HepG2 (cell line): ENCODE results near the gene POP7. TPM values are rescaled to one million over a fixed set of nuclear protein-coding genes. Genes with fewer than 3 reads are reported as not detected.

Experiments used
- ATAC-seq: fragments of 200-7000 bp; cut with Tn5 transposase; 3 replicates; pipeline ENCODE4 v1.9.1; 2020; ENCODE audit warnings: mild to moderate bottlenecking, moderate library complexity
- BruUV-seq: library from RNA; stranded (reverse); fragments of 400-500 nt; replicated peaks from 2 replicates; lab custom pipeline; 2021; lab: Mats Ljungman, UMichigan
- CTCF ChIA-PET: fragments of 300-600 bp; formaldehyde crosslinking; extraction: SDS; loops from one replicate; lab custom pipeline; 2021; ENCODE audit warnings: low total read pairs, inconsistent platforms, low intra/inter-chr PET ratio; lab: Yijun Ruan, JAX
- POLR2A ChIA-PET: fragments of 350-600 bp; sonication (Branson Sonifier 250); formaldehyde crosslinking; loops from one replicate; lab custom pipeline; 2020; ENCODE audit warnings: antibody characterized with exemption, inconsistent platforms; lab: Yijun Ruan, JAX
- DNase-seq: peaks from one replicate; pipeline ENCODE4 v3.0.0-alpha.2; 2015; ENCODE audit warnings: low spot score
- FAIRE-seq: peaks from 3 replicates; lab custom pipeline; 2011; peaks lifted over from hg19 to GRCh38; lab: Jason Lieb, UNC
- H2AFZ ChIP-seq: one replicate; pipeline ENCODE4 v1.6.1; 2011; ENCODE audit warnings: low read length, inconsistent platforms
- H3K27ac ChIP-seq: fragments of 300-600 bp; 3 replicates; pipeline ENCODE4 v1.8.0; 2011; ENCODE audit warnings: mixed run types, mild to moderate bottlenecking, mixed read lengths, low read length, inconsistent platforms; ENCODE audit not compliant: insufficient read depth; ENCODE audit errors: extremely low read length
- H3K27me3 ChIP-seq, 2 experiments: fragments of 200-600 bp in 1 of 2; 2 replicates in 1 of 2; 3 replicates in 1 of 2; pipeline versions ENCODE4 v1.6.0 to v1.8.0; 2011; ENCODE audit warnings: low read length in 2 of 2, mild to moderate bottlenecking in 2 of 2, moderate library complexity in 2 of 2, inconsistent platforms in 1 of 2; ENCODE audit not compliant: insufficient read depth in 2 of 2, control insufficient read depth in 1 of 2
- H3K36me3 ChIP-seq, 2 experiments: fragments of 200-600 bp in 1 of 2; replicated peaks in 1 of 2; 2 replicates in 1 of 2; 3 replicates in 1 of 2; pipeline versions ENCODE4 v1.5.1 to v1.8.0; 2011; ENCODE audit warnings: low read length in 2 of 2, inconsistent platforms in 1 of 2; ENCODE audit not compliant: insufficient read depth in 2 of 2, control insufficient read depth in 1 of 2
- H3K4me1 ChIP-seq: 2 replicates; pipeline ENCODE4 v1.5.1; 2012; ENCODE audit warnings: low read length, inconsistent platforms; ENCODE audit not compliant: insufficient read depth
- H3K4me2 ChIP-seq: 2 replicates; pipeline ENCODE4 v1.6.0; 2011; ENCODE audit warnings: low read depth, low read length, inconsistent platforms
- H3K4me3 ChIP-seq, 3 experiments: fragments of 200-600 bp in 1 of 3; sonication (generic), shearing (Covaris generic) in 1 of 3; replicated peaks in 1 of 3; 2 replicates each; pipeline ENCODE4 v1.5.1; 2011 to 2016; ENCODE audit warnings: low read length in 3 of 3, inconsistent platforms in 2 of 3, low read depth in 2 of 3, mild to moderate bottlenecking in 2 of 3, control low read depth in 1 of 3, mixed read lengths in 1 of 3; ENCODE audit not compliant: insufficient read depth in 1 of 3
- H3K79me2 ChIP-seq: one replicate; pipeline ENCODE4 v1.6.1; 2011; ENCODE audit warnings: low read length, inconsistent platforms; ENCODE audit not compliant: insufficient read depth
- H3K9ac ChIP-seq: 2 replicates; pipeline ENCODE4 v1.6.0; 2011; ENCODE audit warnings: mild to moderate bottlenecking, low read depth, low read length, inconsistent platforms; ENCODE audit not compliant: insufficient read depth
- H3K9me3 ChIP-seq: 2 replicates; pipeline ENCODE4 v1.5.1; 2012; ENCODE audit warnings: mild to moderate bottlenecking, low read length
- H4K20me1 ChIP-seq: 2 replicates; pipeline ENCODE4 v1.6.0; 2011; ENCODE audit warnings: inconsistent platforms, mild to moderate bottlenecking, low read length, moderate library complexity; ENCODE audit not compliant: insufficient read depth
- FLYWCH1 ChIP-seq: sonication (generic); formaldehyde crosslinking; IDR thresholded peaks from 2 replicates; pipeline ENCODE4 v1.8.1; 2023; ENCODE audit warnings: mild to moderate bottlenecking, missing genetic modification reagents
- KLF15 ChIP-seq: sonication (generic); formaldehyde crosslinking; IDR thresholded peaks from 2 replicates; pipeline ENCODE4 v1.8.1; 2023; ENCODE audit warnings: borderline replicate concordance, mild to moderate bottlenecking, inconsistent platforms, missing genetic modification reagents, mixed read lengths
- POLR2A ChIP-seq, 2 experiments: IDR thresholded peaks; 2 replicates each; pipeline ENCODE4 v1.6.1; 2011; ENCODE audit warnings: low read depth in 2 of 2, low read length in 2 of 2, mild to moderate bottlenecking in 1 of 2, moderate library complexity in 1 of 2; ENCODE audit not compliant: insufficient read depth in 1 of 2
- POLR2AphosphoS5 ChIP-seq: IDR thresholded peaks from 2 replicates; pipeline ENCODE4 v1.6.1; 2012; ENCODE audit warnings: low read depth, low read length
- RBFOX2 ChIP-seq: fragments of 200-400 bp; formaldehyde crosslinking; IDR thresholded peaks from 2 replicates; pipeline ENCODE4 v1.6.1; 2017; ENCODE audit warnings: low read depth, mild to moderate bottlenecking, low read length
- RBM22 ChIP-seq: fragments of 200-400 bp; formaldehyde crosslinking; optimal IDR thresholded peaks from 2 replicates; pipeline ENCODE3; 2017; ENCODE audit warnings: mild to moderate bottlenecking, low read length, moderate library complexity
- SATB2 ChIP-seq: sonication (generic); formaldehyde crosslinking; IDR thresholded peaks from 2 replicates; pipeline ENCODE4 v1.5.0; 2020; ENCODE audit warnings: missing genetic modification reagents
- YEATS2 ChIP-seq: sonication (generic); formaldehyde crosslinking; IDR thresholded peaks from 2 replicates; pipeline ENCODE4 v1.4.0; 2020; ENCODE audit warnings: missing genetic modification reagents, borderline replicate concordance
- ZNF224 ChIP-seq: sonication (generic); formaldehyde crosslinking; IDR thresholded peaks from 2 replicates; pipeline ENCODE4 v1.5.0; 2020; ENCODE audit warnings: mild to moderate bottlenecking, missing genetic modification reagents
- ZNF678 ChIP-seq: sonication (generic); formaldehyde crosslinking; IDR thresholded peaks from 2 replicates; pipeline ENCODE4 v1.4.0; 2020; ENCODE audit warnings: mild to moderate bottlenecking, missing genetic modification reagents
- WGBS: methylation state at CpG from one replicate; pipeline ENCODE4 v1.1.6; 2017; ENCODE audit warnings: low lambda C conversion rate; 5-methylcytosine and 5-hydroxymethylcytosine counted together
- in situ Hi-C: cut with HindIII; loops from 2 replicates; pipeline ENCODE4 v1.10.0; 2017; ENCODE audit warnings: low pct_unique_long_range_greater_than_20kb; ENCODE audit not compliant: extremely low pct_ligation_motif_present
- intact Hi-C: fragments of 100-400 bp; cut with micrococcal nuclease; formaldehyde crosslinking; loops from one replicate; pipeline ENCODE4 v1.10.0; 2022; ENCODE audit not compliant: unreplicated experiment
- polyA plus RNA-seq, 8 experiments: library from polyadenylated mRNA; depleted of rRNA in 3 of 8; stranded (reverse) in 7 of 8; unstranded in 1 of 8; fragments of >200 nt; fragmentation: Illumina TruSeq in 4 of 8; extraction: Trizol in 4 of 8; gene quantifications; 2 replicates each; pipeline versions ENCODE4 v1.2.1 to v1.2.3, GENCODE V29; 2011 to 2016; ENCODE audit warnings: low read depth in 4 of 8, missing spikeins in 1 of 8, mixed read lengths in 1 of 8; ENCODE audit not compliant: insufficient read depth in 1 of 8
- total RNA-seq, 5 experiments: library from RNA; depleted of rRNA; stranded (reverse); fragments of >200 nt; fragmentation: Illumina TruSeq; extraction: Trizol; gene quantifications; 2 replicates each; pipeline ENCODE4 v1.2.3, GENCODE V29; 2016; ENCODE audit warnings: low read depth in 1 of 5
- TF ChIP-seq, protein P1 (sequence below): IDR thresholded peaks from 2 replicates; pipeline ENCODE4 v1.6.1; 2016; ENCODE audit warnings: missing compliant biosample characterization, missing genetic modification reagents, borderline replicate concordance
- TF ChIP-seq, protein P2 (sequence below): IDR thresholded peaks from 2 replicates; pipeline ENCODE4 v1.6.1; 2012; ENCODE audit warnings: low read depth, low read length, improper control_type of control experiment
- TF ChIP-seq, protein P3 (sequence below): sonication (generic); formaldehyde crosslinking; IDR thresholded peaks from 2 replicates; pipeline ENCODE4 v1.4.0; 2020; ENCODE audit warnings: missing genetic modification reagents

Gene POP7
- total and polyA plus RNA-seq, 2 of the 13 experiments (the other 11 are each of a cell fraction or from before 2014, with no cell fraction given): 63.9 to 91.1 TPM

DNA sequence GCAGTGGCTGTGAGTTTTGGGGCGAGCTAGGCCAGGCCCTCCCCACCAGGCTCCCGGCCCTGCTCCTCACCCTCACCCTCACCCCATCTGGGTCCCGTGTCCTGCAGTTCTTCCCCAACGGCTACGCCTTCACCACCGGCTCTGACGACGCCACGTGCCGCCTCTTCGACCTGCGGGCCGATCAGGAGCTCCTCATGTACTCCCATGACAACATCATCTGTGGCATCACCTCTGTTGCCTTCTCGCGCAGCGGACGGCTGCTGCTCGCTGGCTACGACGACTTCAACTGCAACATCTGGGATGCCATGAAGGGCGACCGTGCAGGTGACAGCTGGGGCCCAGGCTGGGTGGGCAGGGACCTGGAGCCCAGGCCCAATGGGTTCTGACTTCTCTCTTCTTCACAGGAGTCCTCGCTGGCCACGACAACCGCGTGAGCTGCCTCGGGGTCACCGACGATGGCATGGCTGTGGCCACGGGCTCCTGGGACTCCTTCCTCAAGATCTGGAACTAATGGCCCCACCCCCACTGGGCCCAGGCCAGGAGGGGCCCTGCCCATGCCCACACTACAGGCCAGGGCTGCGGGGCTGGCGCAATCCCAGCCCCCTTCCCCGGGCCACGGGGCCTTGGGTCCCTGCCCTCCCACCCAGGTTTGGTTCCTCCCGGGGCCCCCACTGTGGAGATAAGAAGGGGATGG, 27.5 kb upstream of the POP7 start:
- H3K4me1 ChIP-seq: peaks cover 32% of the 10 kb centered on the region
- no peak for ATAC-seq
- H3K4me3 ChIP-seq: no peak overlapping the region
- H3K9me3 ChIP-seq: no peaks in the 10 kb centered on the region
- POLR2A ChIA-PET: interaction anchor here (1.0 to 1.8 kb wide), 4 partner anchors 27 to 92 kb away, joined by 3 to 6 read pairs (median 3); partner anchors contain the start of genes FBXO24, LRCH4, MOSPD3 and POP7
- H4K20me1 ChIP-seq: peaks cover 8% of the 10 kb centered on the region; the same call in 1 of the 2 replicates
- intact Hi-C loops: no loop called here
- no peak overlapping the region for H2AFZ ChIP-seq
- no peak for FAIRE-seq
- 98% methylated on average over 23 of the region's 35 CpGs for WGBS
- peaks cover 28 to 37% of the 10 kb centered on the region in 2 experiments; a peak in 4 of 5 replicates for H3K36me3 ChIP-seq
- no peak overlapping the region for H3K27ac ChIP-seq
- H3K27me3 ChIP-seq: no peaks in the 10 kb centered on the region
- H3K4me2 ChIP-seq: no peak overlapping the region
- no peak for DNase-seq
- CTCF ChIA-PET: no interaction called here
- in situ Hi-C loops: no loop called here
- H3K79me2 ChIP-seq: peaks cover 9% of the 10 kb centered on the region
- BruUV-seq: TSS peak; percentile 62
- H3K9ac ChIP-seq: no peak overlapping the region
- peak; percentile 67 for TF ChIP-seq RBM22
- TF ChIP-seq KLF15: no peak
- TF ChIP-seq, protein P1, sequence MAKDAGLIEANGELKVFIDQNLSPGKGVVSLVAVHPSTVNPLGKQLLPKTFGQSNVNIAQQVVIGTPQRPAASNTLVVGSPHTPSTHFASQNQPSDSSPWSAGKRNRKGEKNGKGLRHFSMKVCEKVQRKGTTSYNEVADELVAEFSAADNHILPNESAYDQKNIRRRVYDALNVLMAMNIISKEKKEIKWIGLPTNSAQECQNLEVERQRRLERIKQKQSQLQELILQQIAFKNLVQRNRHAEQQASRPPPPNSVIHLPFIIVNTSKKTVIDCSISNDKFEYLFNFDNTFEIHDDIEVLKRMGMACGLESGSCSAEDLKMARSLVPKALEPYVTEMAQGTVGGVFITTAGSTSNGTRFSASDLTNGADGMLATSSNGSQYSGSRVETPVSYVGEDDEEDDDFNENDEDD (CRISPR knock-in tag): no peak
- no peak for TF ChIP-seq ZNF678 (CRISPR knock-in tag)
- peak in 1 of 2 experiments; percentile 40; a peak in 1 of 4 replicates for TF ChIP-seq POLR2A (IDR thresholded peaks at IDR 0.05; ENCODE audit: insufficient read depth in 1 of 2, low read depth in 2 of 2, low read length in 2 of 2)
- TF ChIP-seq, protein P2, sequence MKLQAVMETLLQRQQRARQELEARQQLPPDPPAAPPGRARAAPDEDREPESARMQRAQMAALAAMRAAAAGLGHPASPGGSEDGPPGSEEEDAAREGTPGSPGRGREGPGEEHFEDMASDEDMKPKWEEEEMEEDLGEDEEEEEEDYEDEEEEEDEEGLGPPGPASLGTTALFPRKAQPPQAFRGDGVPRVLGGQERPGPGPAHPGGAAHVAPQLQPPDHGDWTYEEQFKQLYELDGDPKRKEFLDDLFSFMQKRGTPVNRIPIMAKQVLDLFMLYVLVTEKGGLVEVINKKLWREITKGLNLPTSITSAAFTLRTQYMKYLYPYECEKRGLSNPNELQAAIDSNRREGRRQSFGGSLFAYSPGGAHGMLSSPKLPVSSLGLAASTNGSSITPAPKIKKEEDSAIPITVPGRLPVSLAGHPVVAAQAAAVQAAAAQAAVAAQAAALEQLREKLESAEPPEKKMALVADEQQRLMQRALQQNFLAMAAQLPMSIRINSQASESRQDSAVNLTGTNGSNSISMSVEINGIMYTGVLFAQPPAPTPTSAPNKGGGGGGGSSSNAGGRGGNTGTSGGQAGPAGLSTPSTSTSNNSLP: no peak
- TF ChIP-seq POLR2AphosphoS5: 0 out of 2 replicates have a peak, but pooled peaks have one; percentile 17
- TF ChIP-seq FLYWCH1 (CRISPR knock-in tag): no peak
- no peak for TF ChIP-seq ZNF224 (CRISPR knock-in tag)
- no peak for TF ChIP-seq SATB2 (CRISPR knock-in tag)
- TF ChIP-seq, protein P3, sequence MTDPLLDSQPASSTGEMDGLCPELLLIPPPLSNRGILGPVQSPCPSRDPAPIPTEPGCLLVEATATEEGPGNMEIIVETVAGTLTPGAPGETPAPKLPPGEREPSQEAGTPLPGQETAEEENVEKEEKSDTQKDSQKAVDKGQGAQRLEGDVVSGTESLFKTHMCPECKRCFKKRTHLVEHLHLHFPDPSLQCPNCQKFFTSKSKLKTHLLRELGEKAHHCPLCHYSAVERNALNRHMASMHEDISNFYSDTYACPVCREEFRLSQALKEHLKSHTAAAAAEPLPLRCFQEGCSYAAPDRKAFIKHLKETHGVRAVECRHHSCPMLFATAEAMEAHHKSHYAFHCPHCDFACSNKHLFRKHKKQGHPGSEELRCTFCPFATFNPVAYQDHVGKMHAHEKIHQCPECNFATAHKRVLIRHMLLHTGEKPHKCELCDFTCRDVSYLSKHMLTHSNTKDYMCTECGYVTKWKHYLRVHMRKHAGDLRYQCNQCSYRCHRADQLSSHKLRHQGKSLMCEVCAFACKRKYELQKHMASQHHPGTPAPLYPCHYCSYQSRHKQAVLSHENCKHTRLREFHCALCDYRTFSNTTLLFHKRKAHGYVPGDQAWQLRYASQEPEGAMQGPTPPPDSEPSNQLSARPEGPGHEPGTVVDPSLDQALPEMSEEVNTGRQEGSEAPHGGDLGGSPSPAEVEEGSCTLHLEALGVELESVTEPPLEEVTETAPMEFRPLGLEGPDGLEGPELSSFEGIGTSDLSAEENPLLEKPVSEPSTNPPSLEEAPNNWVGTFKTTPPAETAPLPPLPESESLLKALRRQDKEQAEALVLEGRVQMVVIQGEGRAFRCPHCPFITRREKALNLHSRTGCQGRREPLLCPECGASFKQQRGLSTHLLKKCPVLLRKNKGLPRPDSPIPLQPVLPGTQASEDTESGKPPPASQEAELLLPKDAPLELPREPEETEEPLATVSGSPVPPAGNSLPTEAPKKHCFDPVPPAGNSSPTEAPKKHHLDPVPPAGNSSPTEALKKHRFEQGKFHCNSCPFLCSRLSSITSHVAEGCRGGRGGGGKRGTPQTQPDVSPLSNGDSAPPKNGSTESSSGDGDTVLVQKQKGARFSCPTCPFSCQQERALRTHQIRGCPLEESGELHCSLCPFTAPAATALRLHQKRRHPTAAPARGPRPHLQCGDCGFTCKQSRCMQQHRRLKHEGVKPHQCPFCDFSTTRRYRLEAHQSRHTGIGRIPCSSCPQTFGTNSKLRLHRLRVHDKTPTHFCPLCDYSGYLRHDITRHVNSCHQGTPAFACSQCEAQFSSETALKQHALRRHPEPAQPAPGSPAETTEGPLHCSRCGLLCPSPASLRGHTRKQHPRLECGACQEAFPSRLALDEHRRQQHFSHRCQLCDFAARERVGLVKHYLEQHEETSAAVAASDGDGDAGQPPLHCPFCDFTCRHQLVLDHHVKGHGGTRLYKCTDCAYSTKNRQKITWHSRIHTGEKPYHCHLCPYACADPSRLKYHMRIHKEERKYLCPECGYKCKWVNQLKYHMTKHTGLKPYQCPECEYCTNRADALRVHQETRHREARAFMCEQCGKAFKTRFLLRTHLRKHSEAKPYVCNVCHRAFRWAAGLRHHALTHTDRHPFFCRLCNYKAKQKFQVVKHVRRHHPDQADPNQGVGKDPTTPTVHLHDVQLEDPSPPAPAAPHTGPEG (CRISPR knock-in tag): no peak
- peak; percentile 69 for TF ChIP-seq RBFOX2
- no peak for TF ChIP-seq YEATS2 (CRISPR knock-in tag)
